Cardiac septum (tissue), 1 donor: ENCODE data around the gene TRMT10A. TPM values are rescaled to one million over a fixed set of nuclear protein-coding genes. Genes with fewer than 3 reads are reported as not detected.
"Not testable (repeated sequence)": the region's sequence is repeated elsewhere in the genome, so short reads cannot be mapped to it uniquely, and the experiment has no call there.

Experiments
- DNase-seq: peaks from one replicate; pipeline ENCODE4 v3.0.0-alpha.2; 2020; ENCODE audit warnings: low spot score
- intact Hi-C: fragments of 100-400 bp; cut with DNase I; formaldehyde crosslinking; loops from one replicate; pipeline ENCODE4 v1.14.0; 2022
- total RNA-seq: library from RNA; stranded (reverse); fragmentation: NEBNext Ultra II Directional; extraction: Animal tissue kit (Norgen Biotek cat#: 25700); gene quantifications from one replicate; pipeline ENCODE4 v1.2.1, GENCODE V29; 2021
- donor health status: DM: no; HTN: no; CAD: no.

Gene TRMT10A
- total RNA-seq, 1 donor from 2014 or later = 2.7 TPM

DNA sequence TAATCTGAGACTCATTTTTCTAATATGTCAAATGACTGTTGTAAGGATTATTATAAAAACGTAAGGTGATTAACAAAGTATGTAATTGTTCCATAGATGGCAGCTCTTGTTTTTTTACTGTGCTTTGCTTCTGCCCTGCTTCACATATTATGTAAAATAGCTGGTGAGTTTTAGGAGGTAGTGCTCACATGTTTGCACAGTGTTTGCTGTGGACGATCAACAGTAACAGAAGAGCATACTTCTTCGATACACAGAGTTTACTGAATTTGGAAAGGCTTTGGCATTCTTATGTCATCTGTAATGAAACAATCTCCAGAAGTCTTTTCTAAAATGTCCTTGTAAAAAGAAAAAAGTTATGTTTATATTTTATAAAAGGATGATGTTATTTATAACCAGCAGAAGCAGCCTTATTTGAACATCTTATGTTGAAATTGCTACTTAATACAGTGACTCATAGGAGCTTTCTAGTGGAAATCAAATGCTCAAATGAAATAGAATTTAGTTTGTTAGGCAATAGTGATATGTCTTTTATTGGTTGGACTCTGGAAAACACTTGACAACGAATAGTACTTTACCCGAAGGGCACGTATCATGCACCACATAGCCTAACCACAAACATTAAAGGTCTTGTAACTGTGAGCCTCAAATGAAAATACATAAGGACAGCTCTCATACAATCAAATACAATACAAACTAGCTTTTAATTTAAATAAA is 8.8 kb upstream of the TRMT10A start:
- intact Hi-C loops = no loop called here
- DNase-seq = no peak

DNA sequence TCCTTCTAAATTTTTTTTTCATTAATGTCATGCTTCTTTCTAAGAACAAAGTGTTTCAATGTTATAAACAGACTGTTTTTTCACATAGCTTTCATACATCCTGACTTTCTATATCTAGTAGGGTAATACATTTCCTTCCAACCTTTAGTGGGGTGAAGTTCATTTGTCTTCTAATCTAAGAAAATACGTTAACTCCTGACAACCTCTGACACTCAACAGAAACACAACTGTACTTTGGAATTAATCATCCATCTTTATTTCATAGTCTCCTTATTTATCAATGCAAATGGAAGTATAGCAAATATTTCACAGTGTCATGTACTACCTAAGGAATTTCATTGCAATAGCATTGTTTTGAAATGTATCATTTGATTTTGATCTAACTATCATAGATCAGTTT is 8.0 kb upstream of the TRMT10A start:
- DNase-seq = no peak
- intact Hi-C loops = no loop called here

DNA sequence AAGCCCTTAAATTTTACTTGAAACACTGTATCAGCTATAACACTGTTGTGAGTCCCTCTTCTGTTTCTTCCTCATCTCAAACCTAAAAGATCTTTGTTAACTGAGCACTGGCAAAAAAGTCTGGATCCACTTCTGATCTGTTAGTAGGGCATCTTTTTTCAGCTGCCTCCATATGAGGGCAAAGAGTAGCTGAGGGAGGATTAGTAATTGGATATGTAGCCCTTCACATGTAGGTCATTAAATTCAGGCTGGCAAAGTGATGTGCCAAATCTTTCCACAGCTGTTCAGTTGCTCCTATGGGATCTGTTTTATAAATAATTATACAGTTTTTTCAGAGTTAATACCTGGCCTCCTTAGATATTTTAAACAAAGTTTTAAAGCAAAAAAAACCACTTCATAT is 1.1 kb upstream of the TRMT10A start:
- intact Hi-C loops = loop anchor here (5.0 kb wide), 1 partner anchor 157 kb away; no protein-coding TSS in a partner anchor

DNA sequence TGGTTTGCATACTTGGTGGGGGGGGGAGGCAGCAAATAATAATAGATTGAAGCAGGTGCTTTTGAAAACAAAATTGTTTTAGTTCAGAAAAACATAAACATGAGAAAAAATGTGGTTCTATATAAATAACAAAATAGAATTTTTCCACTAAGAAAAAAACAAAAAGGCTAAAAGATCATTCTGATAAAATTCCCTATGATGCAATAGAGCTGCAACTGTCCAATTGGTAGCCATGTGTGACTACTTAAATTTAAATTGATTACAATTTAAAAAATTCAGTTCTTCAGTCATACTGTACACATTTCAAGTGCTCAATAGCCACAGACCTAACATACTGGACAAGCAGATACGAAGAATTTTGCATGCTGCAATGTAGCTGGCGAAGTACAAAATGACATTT is 11.0 kb downstream of the TRMT10A start:
- intact Hi-C loops = no loop called here
- no peak for DNase-seq

More for the DNA sequence above, 1.1 kb upstream of the TRMT10A start:
- no peak for DNase-seq

DNA sequence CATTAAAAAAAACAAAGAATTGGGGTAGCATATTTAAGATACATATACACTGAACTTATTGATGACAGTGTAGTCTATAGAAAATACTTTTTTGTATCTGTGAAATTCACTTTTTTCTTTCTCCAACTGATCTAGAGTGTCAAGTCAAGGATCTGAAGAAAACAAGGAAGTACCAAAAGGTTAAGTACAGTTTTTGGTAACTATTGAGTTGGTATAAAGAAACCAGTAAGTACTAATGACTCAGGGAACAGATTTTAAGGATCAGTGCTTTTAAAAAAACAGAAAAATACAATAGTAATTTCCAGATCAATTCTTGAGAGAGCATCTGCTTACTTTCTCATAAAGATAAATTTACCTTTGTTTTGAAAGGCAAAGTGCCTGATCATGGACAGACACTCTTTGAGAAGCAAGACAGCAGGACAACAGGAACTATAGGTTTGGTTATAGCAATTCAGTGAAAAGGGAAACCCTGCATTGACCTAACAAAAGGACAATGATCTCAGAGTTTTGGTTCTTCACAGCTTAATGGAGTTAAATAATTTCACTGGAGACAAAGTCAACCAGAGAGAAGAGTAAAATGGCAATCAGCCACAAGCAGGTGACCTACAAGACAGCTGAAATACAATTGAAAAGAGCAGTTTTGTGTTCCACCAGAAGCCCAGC is 23.4 kb downstream of the TRMT10A start:
- intact Hi-C loops = no loop called here

DNA sequence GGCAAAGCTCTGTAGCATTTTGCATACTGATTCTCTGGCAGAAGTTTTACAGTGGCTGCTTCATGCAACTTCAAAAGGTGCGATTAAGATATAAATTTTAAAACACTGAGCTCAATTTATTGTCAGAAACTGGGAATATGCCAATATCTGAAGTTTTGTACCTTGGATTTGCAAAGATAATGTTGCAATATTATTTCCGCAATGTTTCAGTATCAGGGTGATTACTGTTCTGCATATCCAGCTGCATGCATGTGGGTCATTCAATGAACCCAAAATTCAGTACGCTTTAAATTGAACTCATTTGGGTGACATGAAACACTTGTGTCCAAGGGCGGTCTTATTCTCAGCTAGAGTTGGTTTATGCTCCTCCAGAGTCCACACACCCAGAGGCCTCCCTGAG is 26.2 kb downstream of the TRMT10A start:
- DNase-seq = no peak
- intact Hi-C loops = no loop called here

More for the DNA sequence above, 23.4 kb downstream of the TRMT10A start:
- no peak for DNase-seq

DNA sequence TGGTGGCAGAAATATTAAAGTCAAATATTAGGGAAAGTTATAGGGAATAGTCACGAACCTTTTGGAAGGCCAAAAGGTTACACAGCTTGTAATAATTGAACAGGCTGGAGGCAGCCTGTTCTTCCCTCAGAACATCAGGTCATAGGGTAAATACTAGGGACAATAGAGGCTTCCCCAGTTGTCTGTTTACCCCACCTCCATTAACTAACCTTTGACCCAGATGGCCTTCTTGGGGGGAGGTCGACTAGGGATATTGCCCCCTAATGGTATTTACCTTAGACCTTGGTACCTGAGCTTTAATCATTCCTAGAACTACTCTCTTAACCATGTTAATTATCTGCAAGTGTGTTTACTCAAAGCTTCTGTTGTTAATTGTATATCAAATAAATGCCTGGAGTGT is 27.0 kb downstream of the TRMT10A start:
- DNase-seq = no peak
- intact Hi-C loops = no loop called here

DNA sequence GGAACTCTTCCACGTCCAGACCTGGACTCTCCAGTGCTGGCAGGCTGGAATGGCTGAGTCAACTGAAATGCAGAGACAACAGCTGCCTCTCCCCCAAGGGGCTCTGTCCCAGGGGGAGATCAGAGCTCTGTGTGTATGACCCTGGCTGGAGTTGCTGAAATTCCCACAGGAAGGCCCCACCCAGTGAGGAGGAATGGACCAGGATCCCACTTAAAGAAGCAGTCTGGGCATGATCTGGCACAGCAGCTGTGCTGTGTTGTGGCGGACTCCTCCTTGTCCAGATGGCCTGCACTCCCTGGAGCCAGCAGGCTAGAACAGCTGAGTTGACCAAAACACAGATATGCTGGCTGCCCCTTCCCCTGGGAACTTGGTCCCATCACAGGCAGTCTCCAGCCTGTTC is 27.6 kb downstream of the TRMT10A start:
- DNase-seq = no peak
- intact Hi-C loops = no loop called here

DNA sequence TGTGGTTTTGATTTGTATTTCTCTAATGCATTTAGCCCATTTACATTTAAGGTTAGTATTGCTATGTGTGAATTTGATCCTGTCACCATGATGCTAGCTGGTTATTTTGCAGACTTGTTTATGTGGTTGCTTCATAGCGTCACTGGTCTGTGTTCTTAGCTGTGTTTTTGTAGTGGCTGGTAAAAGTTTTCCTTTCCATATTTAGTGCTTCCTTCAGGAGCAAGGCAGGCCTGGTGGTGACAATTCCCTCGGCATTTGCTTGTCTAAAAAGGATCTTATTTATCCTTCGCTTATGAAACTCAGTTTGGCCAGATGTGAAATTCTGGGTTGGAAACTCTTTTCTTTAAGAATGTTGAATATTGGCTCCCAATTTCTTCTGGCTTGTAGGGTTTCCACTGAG is 29.1 kb downstream of the TRMT10A start:
- intact Hi-C loops = not testable (repeated sequence)

DNA sequence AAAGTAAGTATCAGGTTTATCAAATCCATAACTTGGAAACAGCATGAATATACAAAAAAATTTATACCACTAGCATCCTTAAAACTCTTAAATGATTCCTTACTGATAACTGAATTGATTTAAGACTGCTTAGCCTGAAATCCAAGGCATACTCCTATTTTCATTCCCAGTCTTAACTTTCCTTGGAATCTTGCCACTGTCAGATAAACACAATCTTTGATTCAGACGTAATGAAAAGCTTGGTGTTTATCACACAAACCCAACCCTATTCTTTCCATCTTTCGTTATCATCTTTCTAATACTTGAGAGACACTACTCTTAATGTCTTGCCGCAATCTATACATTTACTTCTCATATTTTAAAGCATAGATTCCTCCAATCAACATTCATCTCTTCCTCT is 33.9 kb downstream of the TRMT10A start:
- DNase-seq = no peak
- intact Hi-C loops = no loop called here

More for the DNA sequence above, 29.1 kb downstream of the TRMT10A start:
- DNase-seq = not testable (repeated sequence)

DNA sequence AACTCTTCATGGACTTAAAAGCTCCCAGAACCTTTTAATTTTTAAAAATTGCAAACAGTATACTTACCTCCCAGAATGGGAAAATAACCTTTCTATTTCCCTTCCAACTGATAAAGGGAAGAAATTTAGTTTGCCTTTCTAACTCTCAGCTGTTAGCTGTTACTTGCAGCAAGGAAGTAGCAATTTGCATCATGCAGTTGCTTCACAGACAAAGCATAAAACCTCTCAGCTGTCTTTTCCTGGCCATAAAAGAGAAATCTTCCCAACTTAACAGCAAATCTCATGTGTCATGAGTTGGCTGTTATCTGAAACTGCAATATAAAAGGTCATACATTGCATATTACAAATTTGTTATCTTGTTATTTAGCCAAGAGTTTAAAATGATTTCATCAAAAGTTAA is 34.6 kb downstream of the TRMT10A start:
- intact Hi-C loops = no loop called here

DNA sequence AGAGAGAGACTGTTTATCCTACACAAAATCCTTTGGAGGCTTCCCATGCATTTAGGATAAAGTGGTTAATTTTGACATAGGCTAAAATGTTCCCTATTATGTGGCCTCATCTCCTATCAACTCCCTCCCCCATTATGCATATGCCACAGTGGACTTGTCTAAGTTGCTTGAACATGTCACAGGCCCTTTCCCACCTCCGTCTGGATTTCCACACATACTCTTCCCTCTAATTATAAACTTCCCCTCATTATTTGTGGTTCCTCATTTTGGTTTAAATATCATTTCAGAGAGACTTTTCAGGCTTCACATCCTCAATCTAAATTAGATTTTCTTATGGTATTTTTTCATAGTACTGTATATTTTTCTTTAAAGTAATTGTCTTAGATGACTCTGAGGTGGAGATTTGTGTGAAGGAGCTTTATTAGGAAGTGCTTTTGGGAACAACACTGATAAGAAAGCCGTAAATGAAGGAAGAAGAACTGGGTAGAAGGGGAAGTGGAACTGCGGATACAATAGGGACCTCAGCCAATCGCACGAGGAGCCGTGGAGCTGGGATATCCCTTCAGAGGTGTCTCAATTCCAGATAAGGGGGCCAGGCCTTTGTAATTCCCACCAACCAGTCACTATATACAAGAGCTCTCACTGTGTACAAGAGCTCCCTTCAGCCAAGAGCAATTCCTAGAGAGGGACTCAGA is 45.1 kb downstream of the TRMT10A start:
- intact Hi-C loops = no loop called here
- DNase-seq = no peak

More for the DNA sequence above, 34.6 kb downstream of the TRMT10A start:
- no peak for DNase-seq

DNA sequence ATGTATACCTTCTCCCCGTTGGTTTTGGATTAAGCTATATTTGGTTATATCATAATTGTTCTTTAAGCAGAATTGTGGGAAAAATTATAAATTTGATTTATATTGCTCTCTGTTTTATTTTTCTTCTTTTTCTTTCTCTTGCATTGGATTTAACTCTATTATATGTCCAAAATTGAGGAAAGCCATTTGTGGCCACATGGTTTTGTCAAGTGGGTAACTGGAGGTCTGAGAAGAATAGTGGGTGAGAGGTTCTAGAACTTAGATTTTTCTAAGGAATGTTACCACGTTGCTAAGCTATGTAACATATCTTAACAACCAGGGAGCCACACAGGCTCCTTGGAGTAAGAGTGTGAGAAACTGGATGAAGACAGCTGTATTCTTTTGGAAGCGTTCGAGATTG is 53.1 kb downstream of the TRMT10A start, which contains the start of gene C4orf17:
Gene C4orf17, plus strand, starts transcription at position 301 of the 400 bp plus-strand sequence. CDS start 2,061 bp downstream, outside the sequence.
- DNase-seq = no peak
- intact Hi-C loops = no loop called here

DNA sequence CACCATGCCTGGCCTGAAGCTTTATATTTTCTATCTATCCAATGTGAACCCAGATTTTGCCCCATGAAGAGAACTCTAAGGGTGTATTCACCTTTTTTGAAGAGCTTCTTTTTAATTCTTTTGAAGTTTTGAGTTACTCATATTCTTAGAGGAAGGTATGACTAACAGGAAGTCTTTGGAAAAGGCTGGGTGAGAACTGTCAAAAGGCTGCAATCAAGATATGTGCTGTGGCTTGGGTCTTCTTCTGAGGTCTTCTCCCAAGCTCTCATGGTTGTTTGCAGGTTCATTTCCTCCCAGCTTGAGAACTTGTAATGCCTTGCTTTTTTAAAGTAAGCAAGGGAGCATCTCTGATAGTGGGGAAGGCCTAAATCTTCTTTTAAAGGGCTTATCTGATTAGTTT is 56.1 kb downstream of the TRMT10A start:
- intact Hi-C loops = no loop called here
- no peak for DNase-seq

DNA sequence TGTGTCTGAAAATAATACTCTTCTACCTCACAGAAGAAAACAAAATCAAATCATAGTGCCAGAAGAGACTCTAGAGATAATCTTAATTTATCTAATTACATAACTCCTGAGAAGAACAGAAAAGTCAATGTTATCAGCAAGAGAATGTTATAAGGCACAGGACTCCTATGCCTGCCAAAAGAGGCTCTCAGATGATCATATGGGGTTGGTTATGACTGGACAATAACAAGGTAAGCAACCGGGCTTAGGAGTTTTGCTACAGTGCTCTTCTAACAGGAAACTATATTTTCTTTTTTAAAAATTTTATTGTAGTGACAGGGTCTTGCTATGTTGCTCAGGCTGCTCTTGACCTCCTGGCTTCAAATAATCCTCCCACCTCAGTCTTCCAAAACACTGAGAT is 56.5 kb downstream of the TRMT10A start:
- intact Hi-C loops = no loop called here
- no peak for DNase-seq

DNA sequence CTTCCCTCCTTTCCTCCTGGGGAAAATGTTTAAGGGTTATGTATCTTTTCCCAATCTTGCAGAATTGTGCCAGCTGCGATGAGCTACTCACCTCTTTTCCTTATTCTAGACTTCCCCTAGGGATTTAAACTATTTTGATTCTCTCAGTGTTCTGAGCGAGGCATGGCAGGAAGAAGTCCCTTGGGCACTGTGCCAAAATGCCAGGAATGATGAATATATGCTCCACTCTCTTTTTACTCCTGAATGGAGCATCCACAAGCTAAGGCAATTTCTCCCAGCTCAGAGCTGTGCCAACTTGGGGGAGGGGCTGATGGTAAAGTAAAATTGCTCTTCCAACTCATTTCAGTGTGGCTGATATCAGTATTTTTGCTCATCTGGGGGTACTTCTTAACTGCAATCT is 57.1 kb downstream of the TRMT10A start:
- intact Hi-C loops = no loop called here

DNA sequence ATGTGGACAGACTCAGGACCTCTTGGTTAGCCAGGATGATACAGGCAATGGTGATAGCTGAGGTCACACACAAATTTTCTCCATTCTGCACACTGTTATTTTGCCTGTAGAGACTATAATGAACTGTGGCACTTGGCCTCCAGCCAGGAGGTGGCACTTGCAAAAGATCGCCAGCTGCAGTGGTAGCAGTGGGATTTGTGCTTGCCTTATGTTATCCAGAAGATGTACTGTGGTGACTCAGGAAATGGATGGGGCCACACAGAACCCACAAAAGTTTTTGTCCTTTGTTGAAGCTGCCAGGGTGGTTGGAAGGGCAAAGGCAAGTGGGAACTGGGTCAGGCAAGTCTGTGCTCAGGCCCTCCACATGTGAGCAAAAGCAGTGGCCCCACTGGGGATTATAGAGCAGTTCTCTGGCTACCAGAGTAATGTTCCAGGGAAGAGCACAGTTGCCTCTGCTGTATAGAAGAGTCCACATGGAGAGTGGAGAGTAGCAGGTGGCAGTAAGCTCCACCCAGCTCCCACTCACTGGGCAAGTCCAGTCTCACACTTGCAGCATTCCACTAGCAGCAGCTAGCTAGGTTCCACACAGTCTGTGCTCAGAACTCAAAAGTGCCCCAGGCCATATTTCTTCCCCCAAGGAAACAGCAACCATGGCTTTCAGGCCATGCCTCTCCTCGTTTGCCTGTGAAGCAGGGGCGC is 58.9 kb downstream of the TRMT10A start:
- intact Hi-C loops = no loop called here
- DNase-seq = no peak

More for the DNA sequence above, 57.1 kb downstream of the TRMT10A start:
- DNase-seq = no peak
